Tibial nerve (tissue), 3 donors: ENCODE results near the gene MFSD12.

Experiments used
- CTCF ChIP-seq, 5 experiments: fragments of 200-600 bp in 3 of 5; fragments of 450-650 bp in 2 of 5; sonication (generic) in 3 of 5; IDR thresholded peaks; one replicate each; pipeline ENCODE4 v1.5.1; 2016 to 2019; ENCODE audit warnings: antibody characterized with exemption in 5 of 5, mild to moderate bottlenecking in 3 of 5, moderate library complexity in 2 of 5
- POLR2A ChIP-seq, 2 donors: fragments of 450-650 bp; IDR thresholded peaks; one replicate each; pipeline ENCODE4 v1.6.1; 2017; ENCODE audit warnings: antibody characterized with exemption in 2 of 2, mild to moderate bottlenecking in 2 of 2, moderate library complexity in 2 of 2

GRCh38 chr19:3538965-3539755, 18.2 kb downstream of the MFSD12 start, which contains the start of gene TEKTIP1:
- TF ChIP-seq CTCF (IDR thresholded peaks at IDR 0.05) (no peak), POLR2A (IDR thresholded peaks at IDR 0.05) (no peak)
